ENCODE data around the gene MGAM2. TPM values are rescaled to one million over a fixed set of nuclear protein-coding genes. Genes with fewer than 3 reads are reported as not detected.
A peak's percentile ranks its signal among the peaks of the same experiment; 100 is the strongest.

Gene MGAM2
- total RNA-seq, 3 donors from 2014 or later (not counting 1 experiment from before 2014, with no cell fraction given) = 0.73 to 1.9 (median 1.1) TPM

DNA sequence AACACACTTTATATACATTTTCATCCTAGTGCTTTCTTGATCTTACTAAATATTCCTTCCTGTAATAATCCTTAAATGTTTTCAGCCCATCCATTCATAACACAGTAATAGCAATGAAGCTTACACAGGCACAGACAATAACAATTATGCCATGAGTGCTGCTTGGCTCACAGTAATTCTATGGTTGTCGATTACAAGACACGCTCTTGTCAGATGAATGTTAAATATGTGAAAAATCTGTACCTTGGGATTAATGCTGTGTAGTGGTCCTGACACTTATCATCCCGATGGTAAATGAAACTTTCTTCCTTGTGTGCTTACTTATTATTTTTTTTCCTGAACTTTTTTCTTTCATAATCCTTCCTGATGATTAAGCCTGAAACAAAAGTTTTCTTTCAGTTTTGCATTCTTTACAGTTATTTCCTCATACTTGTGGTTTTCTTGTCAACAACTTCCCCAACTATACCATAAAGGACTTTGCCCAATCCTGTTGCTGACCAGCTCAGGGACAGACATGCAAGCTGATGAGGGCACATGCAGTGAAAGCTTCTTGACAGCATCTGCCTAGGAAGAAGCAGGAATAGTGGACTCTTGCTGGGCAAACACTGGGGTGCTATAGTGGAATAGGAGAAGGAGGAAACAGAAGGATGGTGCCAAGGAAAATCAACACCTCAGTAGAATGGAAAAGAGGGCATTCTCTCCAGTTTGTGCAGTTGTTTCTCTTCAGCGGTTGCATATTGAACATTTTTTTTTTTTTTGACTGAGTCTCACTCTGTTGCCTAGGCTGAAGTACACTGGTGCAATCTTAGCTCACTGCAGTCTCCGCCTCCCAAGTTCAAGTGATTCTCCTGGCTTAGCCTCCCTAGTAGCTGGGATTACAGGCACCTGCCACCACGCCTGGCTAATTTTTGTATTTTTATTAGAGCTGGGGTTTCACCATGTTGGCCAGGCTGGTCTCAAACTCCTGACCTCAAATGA, 6.7 kb upstream of the MGAM2 start:
- intact Hi-C loops (cut with micrococcal nuclease) = no loop called here
- Mint-ChIP-seq H3K27me3 (ENCODE audit: low read depth in 2 of 2) (peaks cover 0 to 3% of the 10 kb centered on the region in 2 donors), H3K27ac (peak overlapping the region in 1 of 2 donors; percentile 13), H3K4me1 (peaks cover 11 to 25% of the 10 kb centered on the region in 2 donors), H3K9me3 (no peaks in the 10 kb centered on the region), H3K4me3 (no peak overlapping the region), H3K36me3 (no peaks in the 10 kb centered on the region)
- H3K36me3 ChIP-seq (ENCODE audit: control insufficient read depth, insufficient read depth, low read length) = no peaks in the 10 kb centered on the region
- H3K4me3 ChIP-seq (ENCODE audit: low read length) = no peak overlapping the region
- no peak overlapping the region for H3K27ac ChIP-seq (ENCODE audit: low read length)
- DNase-seq (no peak), ATAC-seq (peak in 1 of 3 donors; percentile 67)
- no peaks in the 10 kb centered on the region for H3K9me3 ChIP-seq (ENCODE audit: control insufficient read depth, insufficient read depth, low read length)
- WGBS (ENCODE audit: insufficient coverage) = 68% methylated on average over 5 of the region's 6 CpGs
- H3K4me1 ChIP-seq (ENCODE audit: control insufficient read depth, insufficient read depth, low read length) = no peaks in the 10 kb centered on the region
- TF ChIP-seq, protein P1, sequence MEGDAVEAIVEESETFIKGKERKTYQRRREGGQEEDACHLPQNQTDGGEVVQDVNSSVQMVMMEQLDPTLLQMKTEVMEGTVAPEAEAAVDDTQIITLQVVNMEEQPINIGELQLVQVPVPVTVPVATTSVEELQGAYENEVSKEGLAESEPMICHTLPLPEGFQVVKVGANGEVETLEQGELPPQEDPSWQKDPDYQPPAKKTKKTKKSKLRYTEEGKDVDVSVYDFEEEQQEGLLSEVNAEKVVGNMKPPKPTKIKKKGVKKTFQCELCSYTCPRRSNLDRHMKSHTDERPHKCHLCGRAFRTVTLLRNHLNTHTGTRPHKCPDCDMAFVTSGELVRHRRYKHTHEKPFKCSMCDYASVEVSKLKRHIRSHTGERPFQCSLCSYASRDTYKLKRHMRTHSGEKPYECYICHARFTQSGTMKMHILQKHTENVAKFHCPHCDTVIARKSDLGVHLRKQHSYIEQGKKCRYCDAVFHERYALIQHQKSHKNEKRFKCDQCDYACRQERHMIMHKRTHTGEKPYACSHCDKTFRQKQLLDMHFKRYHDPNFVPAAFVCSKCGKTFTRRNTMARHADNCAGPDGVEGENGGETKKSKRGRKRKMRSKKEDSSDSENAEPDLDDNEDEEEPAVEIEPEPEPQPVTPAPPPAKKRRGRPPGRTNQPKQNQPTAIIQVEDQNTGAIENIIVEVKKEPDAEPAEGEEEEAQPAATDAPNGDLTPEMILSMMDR (IDR thresholded peaks at IDR 0.05) = no peak
- no peaks in the 10 kb centered on the region for H3K27me3 ChIP-seq (ENCODE audit: control insufficient read depth, insufficient read depth, low read length)

DNA sequence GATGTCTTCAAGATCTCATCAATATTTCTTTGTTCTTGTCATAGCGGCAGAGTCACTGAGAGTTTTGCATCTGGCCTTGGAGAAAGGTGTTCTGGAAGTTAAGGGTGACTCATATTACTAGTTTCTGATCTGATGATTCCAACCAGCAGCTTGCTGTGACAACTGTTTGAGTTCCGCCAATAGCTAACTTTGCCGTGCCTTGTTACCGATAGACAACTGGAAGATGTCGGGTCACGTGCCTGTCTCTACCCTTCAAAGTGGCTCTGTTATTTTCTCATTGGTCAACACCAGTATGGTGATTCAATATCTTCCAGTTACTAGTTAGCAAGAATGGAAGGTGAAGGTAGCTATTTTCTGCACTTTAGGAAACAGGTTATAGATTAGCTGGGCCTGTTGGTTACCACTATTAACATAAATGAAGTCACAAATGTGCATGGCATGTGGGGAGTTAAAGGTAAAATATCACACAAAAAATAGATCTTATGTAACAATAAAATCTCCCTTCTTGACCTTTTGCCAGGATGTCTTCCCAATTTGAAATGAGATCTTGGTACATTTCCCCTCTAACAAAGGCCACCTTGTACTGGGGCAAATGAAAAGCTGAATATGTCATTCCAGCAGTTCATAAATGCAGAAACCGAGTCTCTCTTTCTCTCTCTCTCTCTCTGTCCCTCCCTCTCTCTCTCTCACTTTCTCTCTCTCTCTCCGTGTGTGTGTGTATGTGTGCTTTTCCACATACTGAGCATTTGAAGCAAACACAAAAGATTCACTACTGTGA, 2.6 kb upstream of the MGAM2 start:
- H3K27me3 Mint-ChIP-seq (ENCODE audit: low read depth in 2 of 2) = peaks cover 18 to 23% of the 10 kb centered on the region in 2 donors
- no peak overlapping the region for H3K4me3 ChIP-seq (ENCODE audit: low read length)
- no peaks in the 10 kb centered on the region for H3K4me1 ChIP-seq (ENCODE audit: control insufficient read depth, insufficient read depth, low read length)
- intact Hi-C loops (cut with micrococcal nuclease) = no loop called here
- WGBS (ENCODE audit: insufficient coverage) = 77% methylated on average over 6 of the region's 8 CpGs
- H3K4me1 Mint-ChIP-seq = peaks cover 5 to 10% of the 10 kb centered on the region in 2 donors
- no peaks in the 10 kb centered on the region for H3K9me3 ChIP-seq (ENCODE audit: control insufficient read depth, insufficient read depth, low read length)
- peaks cover 3% of the 10 kb centered on the region for H3K27me3 ChIP-seq (ENCODE audit: control insufficient read depth, insufficient read depth, low read length)
- no peaks in the 10 kb centered on the region for H3K9me3 Mint-ChIP-seq
- DNase-seq (no peak), ATAC-seq (no peak)
- H3K27ac ChIP-seq (ENCODE audit: low read length) = no peak overlapping the region
- no peak overlapping the region for H3K4me3 Mint-ChIP-seq
- H3K36me3 Mint-ChIP-seq = no peaks in the 10 kb centered on the region
- H3K27ac Mint-ChIP-seq = no peak overlapping the region
- TF ChIP-seq, protein P1 (IDR thresholded peaks at IDR 0.05) = no peak
- H3K36me3 ChIP-seq (ENCODE audit: control insufficient read depth, insufficient read depth, low read length) = no peaks in the 10 kb centered on the region

DNA sequence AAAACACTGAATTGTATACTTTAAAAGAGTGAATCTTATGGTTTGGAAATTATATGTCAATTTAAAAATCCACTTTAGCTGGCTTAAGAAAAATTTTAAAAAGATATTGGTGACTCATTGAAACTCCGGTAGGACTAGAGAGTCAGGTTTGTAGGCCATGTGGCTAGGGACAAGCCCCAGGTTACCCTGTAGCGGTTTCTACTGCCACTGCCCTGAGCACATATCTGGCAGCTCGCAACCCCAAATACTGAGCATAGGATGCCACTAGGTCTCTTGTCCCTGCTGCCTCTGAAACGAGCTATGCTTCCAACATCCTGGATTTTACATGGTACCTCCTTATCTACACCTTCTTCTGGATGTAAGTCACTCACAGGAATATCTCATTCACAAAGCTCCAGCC, 1.4 kb upstream of the MGAM2 start:
- Histone ChIP-seq H3K9me3 (ENCODE audit: control insufficient read depth, insufficient read depth, low read length) (no peaks in the 10 kb centered on the region), H3K4me3 (ENCODE audit: low read length) (no peak overlapping the region), H3K27me3 (ENCODE audit: control insufficient read depth, insufficient read depth, low read length) (peaks cover 3% of the 10 kb centered on the region), H3K36me3 (ENCODE audit: control insufficient read depth, insufficient read depth, low read length) (no peaks in the 10 kb centered on the region), H3K4me1 (ENCODE audit: control insufficient read depth, insufficient read depth, low read length) (no peaks in the 10 kb centered on the region), H3K27ac (ENCODE audit: low read length) (no peak overlapping the region)
- DNase-seq (no peak), ATAC-seq (no peak)
- Mint-ChIP-seq H3K27ac (no peak overlapping the region), H3K27me3 (ENCODE audit: low read depth in 2 of 2) (peaks cover 18 to 23% of the 10 kb centered on the region in 2 donors), H3K9me3 (no peaks in the 10 kb centered on the region), H3K4me1 (peaks cover 0 to under 1% of the 10 kb centered on the region in 2 donors), H3K4me3 (no peak overlapping the region), H3K36me3 (no peaks in the 10 kb centered on the region)
- intact Hi-C loops (cut with micrococcal nuclease) = no loop called here
- TF ChIP-seq, protein P1 (IDR thresholded peaks at IDR 0.05) = no peak
- 84% methylated on average over 4 of the region's 4 CpGs for WGBS (ENCODE audit: insufficient coverage)
